Fibroblast of skin of scalp (primary cell): ENCODE data around the gene RNF144A.
A peak's percentile ranks its signal among the peaks of the same experiment; 100 is the strongest.

Source experiments
- DNase-seq: peaks from one replicate; pipeline ENCODE4 v3.0.0-alpha.2; 2013

RNF144A gene

DNA sequence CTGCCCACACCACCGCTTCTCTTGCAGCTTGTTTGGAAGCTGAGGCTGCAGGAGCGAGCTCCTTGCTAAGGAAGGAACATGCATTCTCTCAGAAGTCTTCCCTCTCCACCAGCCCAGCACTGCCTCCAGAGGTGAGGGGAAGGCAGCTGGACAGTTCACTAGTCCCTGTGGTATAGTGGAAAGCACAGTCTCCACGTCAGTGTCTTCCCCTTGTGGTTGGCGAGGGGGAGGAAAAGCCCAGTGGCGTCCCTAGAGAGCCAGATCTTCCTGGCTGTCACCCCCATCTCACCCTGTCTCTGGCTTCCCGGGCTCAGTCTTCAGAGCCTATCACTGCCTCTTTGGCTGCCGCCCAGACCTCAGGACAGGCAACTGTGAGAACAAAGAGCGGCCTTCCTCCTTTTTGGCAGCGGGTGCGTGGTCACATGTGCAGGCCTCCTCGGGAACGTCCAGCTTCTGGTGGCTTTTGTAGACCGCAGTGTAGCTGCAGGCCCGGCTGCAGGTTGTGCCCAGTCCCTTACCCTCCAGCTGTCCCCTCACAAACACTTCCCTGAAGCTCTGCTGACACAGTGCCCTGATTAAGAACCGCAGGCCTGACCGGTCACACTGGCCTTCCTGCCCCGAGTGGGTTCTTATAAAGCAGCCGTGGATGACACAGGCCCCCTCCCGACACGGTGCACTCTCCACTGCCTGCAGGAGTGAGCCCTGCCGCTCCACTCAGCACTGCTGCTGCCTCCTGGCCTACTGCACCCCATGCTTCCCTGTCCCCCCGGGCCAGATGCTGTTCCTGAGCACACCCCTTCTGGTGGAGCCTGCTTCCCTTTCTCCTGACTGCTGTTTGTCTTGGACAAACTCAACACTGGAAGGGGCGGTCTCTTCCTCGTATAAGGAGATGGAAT lies 90.9 kb downstream of the RNF144A start:
- DNase-seq: peak; percentile 63

DNA sequence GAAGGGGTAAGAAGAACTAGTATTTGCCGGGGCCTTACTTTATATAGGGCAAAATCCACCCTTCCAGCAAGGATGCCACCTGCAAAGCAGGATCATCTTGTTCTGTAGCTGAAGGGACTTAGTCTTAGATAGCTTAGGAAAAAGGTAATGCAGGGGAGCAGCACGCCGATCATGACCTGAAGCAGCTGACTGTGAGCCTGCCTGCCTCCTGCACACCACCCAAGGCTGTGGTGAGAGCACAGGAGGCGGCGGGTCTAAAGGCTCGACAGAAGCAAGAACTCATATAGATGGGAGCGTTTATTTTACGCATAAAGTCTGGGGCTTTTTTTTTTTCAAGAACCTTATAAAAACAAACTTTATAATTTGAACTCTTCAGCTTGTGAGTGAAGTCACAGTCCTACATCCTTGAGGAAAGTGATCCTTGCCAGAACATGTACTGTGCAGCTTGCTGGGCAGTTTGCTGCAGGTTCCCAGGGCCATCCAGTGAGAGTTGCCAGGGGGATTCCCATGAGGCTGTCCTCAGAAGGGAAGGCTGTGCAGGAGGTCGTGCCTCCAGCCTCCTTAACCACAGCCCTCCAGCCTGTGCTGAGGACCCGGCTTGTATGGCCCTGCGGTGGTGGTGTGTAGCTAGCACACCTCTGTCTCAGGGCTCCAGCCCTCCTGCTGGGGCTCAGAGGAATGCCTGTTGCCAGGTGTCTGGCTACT lies 92.1 kb downstream of the RNF144A start:
- DNase-seq: no peak

DNA sequence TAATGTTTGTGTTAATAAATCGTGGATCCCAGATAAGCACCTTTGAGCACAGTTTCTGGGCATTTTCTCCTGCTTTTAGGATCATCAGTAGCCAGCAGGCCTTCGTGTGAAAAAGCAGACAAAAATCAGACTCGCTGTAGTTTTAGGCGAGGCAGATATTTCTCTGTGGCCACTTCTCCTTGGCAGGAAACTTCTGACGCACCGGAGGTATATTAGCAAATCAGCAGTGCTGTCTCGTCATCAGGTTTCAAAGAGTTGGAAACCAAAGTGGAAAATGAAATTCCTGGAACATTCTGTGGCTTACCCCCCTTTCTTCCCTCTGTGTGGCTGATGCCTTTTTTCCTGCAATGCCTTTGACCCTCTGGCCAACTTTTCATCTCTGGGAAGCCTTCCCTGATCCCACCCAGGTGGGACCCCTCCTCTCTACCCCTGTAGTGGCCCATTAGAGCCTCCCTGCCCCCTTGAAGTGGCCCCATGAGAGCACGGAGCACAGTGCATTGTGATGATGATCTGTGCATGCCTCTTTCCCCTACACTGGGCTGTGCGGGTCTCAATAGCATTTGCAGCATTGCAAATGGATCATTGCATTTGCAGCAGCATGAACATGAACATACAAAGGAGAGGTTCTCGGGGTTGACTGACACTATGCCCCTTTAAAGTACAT lies 93.3 kb downstream of the RNF144A start:
- DNase-seq: peak; percentile 81

DNA sequence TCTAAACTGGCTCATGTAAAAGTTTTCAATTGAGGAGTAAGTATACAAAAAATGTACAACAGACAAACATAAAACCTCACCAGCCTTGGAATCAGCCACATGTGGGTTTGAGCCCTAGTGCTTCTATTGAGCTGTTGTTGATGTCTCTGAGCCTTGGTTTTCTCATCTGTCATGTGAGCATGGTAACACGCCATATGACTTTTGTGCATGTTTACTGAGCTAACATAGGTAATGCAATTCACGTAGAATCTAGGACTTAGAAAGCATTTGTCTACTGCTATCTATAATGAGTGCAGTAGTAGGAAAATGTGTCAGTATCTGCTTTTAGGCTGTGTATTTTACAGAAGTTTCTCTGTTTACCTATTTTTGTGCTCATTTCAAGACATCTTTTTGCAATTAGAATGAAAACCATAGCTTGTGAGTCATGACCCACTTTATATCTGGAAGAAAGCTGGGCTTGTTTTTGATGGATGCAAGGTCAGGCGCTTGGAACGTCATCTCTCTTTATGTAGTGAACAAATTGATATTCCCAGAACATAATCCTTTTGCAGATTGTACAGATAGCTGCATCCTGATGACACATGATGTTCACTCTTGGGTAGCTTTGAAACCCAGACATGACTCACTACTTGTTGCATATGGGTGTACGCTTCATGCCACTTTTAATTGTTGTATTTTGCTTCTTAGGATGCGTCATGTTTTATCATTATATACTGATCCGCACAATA lies 94.3 kb downstream of the RNF144A start:
- DNase-seq: peak; percentile 83

DNA sequence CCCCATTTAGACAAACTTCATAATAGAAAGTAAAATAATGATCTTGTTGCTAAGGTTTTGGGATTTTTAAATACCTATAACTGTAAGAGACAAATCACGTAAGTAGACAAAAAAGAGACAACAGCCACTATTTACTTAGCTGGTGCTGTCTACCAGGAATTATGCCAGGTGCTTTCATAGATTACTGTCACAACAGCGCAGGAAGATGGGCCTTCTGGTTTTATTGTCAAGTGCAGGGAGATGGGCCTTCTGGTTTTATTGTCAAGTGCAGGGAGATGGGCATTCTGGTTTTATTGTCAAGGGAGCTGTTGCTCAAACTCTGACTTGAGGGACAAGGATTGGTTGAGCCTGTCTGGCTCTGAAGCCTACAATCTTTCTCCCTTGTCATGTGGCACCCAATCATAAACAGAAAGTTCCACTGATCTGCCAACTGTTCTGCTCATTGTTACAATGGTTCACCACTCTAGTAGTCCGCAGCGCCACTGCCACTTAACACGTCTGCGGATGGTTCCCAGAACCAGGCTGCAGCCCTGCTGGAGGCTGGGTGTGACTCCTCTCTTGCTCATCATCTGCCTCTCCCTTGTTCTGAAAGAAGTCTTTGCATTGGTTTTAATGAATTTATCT lies 95.0 kb downstream of the RNF144A start:
- DNase-seq: peak; percentile 38

DNA sequence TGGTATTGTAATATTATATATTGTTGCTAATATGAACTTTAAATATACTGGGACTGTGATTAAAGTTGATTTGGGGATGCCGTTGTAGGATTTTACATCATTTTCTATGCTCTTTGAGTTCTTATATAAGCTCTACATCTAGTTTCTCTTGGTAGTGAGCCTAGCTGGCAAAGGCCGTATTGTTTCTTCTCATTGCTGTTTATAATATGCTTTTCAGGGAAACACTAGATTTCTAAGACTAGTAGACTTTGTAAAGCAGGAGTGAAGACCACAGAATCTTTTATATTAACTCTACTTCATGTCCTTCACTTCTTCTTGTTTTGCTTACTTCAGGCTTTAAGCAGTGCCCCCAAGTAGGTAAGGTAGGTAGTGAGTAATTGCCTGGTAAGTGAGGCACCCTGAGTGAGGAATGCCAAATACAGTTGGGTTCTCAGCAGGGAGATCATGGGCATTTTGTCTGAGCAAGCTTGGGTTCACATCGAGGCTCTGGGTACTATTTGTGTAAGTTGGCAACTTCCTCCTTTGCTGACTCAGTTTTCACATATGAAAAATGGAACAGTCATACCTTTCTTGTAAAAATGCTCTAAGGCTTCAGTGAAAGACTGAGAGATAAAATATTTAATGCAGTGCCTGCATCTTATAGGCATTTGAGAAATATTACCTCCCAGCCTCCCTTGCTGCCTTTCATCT lies 96.4 kb downstream of the RNF144A start:
- no peak for DNase-seq

DNA sequence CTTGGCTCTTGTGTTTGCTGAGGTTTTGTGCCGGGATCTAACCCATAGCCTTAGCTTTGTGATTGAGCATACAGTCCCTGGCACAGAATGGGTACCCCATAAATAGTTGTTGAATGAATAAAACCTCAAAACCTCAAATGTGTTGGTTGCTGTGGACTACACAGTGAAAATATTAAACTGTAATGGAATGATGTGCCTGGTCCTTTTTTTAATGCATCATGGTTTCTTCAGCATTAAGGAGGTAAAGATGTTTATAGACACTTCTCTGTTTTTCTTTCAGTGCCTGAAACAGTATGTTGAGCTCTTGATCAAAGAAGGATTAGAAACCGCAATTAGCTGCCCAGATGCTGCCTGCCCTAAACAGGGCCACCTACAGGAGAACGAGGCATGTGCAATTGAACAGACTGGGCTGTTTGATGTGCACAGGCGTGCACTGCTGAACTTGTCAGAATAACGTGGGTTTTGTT lies 97.0 kb downstream of the RNF144A start:
- no peak for DNase-seq

DNA sequence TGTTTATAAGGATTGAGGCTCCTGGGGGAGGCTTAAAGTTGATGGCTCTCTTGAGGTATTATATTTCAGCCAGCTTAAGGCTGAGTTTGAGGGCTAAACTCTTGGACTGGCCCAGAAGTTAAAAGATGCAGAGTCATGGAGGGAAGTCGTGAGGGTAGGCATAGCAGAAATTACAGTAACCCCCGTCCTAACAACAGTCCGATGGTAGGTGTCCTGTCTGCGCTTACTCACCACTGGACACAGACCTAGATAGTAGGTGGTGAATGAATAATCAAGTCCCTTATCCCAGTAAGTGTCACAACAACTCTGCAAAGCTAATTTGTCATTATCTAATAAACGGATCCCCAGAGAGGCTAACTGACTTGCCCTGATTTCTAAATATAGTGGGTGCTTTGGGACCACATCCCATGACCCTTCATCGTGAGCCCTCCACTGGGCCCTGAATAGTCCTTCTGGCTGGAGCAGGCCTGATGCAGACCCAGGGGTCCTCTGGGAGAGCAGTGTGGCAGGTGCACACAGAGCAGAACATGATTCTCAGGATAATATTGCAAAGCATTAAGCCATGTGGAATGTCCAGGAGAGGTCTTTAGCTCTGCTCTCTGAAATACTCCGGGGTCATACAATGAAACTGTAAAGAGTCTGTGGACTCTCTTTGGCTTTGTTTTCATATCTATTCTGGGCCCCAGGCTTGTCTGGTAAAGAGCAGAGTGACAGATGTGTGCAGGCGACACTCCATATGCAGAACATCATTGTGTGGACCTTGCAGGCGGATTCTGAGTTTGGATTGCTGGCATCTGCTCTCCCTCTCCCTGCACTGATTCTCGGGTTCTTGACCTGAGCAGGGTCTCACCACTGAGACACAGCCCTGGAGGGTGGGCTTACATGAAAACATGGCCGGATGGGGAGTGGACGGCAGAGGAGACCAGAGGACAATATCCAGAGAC lies 98.1 kb downstream of the RNF144A start:
- no peak for DNase-seq

DNA sequence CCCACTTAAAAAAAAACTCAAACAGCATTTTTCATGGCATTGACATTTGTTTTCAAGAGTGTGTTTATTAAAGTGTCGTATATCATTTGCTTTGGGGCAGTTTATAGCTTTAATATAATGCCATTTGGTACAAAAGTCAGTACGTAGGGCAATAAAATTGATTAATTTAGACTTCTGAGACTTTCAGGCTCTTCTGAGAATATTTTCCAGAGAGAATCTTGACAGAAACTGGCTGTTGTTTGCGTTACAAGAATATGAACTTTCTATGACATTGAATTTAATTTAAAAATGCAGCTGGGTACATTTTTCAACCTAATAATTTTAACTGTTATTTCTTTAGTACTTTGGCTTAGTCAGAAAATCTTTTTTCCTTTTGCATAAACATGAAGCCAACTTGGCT lies 98.9 kb downstream of the RNF144A start:
- DNase-seq: no peak

DNA sequence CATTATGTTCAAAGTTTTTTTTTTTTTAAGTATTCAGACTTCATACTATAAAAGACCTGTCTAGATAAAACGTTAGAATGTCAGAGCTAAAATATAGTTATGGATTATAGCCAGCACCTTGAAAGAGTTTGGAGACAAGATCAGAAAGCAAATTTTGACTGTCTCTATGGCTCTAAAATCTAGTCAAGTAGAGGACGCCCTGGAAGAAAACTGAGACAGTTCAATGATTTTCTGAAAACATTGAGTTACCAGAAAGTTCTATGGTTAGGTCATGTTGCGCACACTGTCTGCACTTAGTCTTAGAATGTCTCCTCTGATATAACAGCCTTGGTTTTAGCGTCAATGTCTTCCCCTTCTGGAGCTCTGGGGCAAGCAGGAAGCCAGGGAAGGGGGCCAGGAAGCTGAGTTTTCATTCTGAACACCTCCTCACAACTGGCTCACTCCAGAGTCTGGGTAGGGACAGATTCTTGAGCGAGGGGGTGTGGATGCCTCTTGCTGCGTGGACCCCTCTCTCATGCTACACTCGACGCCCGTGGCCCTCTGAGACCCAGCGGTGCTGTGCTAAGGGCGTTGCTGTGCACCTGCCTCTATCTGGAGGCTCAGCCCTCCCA lies 99.5 kb downstream of the RNF144A start:
- DNase-seq: no peak

DNA sequence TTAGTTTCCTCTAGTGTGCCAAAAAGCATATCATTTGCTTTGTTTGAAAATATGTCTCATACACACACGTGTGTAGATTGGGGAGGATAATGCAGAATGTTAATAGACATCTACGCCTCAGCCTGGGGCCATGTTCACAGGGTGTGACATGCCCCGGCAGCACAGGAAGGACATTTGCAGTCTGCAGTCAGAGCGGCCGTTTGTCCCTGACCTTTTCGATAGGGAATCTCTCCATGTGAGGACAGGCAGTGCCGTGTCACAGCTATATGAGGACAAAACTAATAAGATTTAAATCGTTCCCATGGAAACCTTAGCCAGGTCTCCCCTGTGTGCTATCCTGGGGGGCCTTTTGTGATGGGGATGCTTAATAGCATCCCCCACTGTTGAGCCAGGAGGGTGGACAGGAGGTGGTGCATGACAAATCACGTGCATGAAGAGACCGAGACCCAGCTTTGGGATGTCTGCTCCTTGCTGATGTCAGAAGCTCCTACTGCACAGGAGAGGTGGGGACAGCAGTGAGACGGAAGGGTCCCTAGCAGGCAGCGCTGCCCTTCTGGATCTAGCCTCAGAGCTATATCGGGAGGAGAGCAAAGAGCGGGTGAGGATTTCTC lies 100.6 kb downstream of the RNF144A start:
- DNase-seq: no peak

DNA sequence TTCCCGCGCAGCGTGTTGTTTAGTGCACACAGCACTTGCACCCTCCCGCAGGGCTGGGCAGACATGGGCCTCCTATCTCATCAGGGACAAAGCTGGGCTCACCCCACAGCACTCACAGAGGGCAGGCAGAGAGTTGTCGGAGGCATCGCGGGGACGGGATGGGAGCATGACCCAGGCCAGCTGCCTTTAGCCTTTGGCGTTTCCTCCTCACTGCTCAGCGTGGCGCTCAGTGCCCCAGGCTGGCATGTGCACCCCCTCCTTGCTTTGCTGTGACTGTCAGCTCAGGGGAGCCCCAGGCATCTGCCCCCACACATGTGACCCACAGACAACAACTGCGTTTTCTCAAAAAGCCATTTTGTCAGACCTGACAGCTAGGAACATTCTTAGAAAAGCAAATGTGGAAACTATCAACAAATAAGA lies 101.1 kb downstream of the RNF144A start:
- no peak for DNase-seq

DNA sequence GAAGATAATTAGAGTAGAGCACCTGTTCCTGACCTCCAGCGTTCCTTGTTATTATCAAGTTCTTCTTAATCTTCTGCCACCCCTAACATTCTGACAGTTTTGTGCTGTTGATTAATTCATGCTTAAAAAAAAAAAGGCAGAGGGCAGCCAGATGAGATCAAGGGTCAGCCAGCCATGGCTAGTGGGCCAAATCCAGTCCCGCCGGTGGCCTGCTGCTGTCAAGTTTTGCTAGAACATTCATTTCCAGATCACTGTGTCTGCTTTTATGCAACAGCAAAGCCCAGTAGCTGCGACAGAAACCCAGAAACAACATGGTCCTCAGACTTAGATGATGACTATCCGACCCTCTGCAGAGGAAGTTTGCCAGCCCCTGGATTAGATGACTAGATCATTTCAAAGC lies 101.6 kb downstream of the RNF144A start:
- no peak for DNase-seq

DNA sequence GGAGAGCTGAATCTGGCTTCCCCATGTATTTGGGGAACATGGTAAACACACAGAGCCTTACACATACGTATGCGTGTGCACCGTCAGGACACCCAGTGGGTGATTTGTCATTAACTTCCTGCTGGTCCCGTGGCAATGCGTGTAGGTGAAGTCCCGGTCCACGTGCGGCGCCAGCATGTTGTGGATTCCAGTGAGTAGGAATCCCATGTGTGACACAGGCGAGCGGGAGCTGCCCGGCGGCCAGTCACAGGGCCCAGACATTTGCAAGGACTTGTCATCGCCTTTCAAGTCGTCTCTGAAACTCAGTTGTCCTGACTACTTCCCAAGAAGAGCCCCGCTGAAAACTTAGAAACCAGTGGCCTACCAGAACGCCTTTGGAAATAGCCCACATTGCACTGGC lies 102.0 kb downstream of the RNF144A start:
- DNase-seq: no peak

DNA sequence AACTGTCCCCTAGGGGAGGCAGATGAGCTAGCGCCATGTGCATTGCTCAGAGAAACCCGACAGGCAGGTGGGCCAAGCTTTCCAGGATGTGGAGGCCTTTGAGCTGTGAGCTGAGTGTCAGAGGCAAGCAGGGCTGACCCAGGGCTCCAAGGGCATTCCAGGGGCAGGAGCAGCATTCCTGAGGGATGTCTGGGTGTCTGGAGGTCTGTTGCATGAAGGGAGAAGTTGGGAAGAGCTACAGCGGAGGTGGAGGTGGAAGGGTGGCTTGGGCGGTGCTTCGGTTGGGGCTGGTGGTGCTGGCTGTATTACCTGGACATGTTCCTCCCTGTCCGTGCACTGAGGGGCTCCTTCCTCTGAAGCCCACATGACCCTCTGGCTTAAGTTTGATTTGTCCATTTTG lies 102.8 kb downstream of the RNF144A start:
- no peak for DNase-seq

DNA sequence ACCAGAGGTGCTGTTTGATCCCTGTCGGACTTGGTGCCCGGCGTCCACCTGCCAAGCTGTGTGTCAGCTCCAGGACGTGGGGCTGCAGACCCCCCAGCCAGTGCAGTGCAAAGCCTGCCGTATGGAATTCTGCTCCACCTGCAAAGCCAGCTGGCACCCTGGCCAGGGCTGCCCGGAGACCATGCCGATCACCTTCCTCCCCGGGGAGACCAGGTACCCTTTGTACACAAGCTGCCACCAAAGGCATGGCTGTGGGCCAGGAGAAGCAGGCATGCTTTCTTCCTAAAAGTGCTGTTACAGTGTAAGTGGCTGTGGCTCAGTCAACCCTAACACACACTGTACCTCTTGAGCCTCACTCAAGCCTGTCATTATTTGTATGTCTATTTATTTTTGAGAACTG lies 103.3 kb downstream of the RNF144A start:
- no peak for DNase-seq

DNA sequence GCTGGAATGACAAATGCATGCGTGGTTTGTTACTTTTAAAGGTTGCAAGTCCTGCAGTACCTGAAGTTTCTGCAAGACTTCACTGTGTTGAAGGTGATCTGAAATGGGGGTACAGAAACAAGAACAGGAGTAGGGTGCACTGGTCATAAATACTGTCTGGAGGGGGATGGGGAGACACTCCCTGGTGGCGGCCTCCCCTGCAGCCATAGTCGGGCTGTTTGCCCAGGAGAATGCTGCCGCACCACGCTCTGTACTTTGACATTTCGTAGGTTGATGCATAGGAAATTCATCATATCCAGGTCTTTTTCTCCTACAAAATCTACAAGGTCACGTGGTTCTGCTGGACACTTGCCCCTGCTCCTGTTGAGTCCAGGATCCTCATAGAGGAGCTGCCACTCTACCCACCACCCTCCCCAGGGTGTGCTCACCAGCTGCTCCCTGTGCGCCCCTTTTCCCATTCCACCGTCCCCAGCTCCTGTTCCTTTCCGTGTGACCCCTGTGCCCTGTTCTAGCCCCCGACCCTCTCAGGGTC lies 103.8 kb downstream of the RNF144A start:
- DNase-seq: no peak

DNA sequence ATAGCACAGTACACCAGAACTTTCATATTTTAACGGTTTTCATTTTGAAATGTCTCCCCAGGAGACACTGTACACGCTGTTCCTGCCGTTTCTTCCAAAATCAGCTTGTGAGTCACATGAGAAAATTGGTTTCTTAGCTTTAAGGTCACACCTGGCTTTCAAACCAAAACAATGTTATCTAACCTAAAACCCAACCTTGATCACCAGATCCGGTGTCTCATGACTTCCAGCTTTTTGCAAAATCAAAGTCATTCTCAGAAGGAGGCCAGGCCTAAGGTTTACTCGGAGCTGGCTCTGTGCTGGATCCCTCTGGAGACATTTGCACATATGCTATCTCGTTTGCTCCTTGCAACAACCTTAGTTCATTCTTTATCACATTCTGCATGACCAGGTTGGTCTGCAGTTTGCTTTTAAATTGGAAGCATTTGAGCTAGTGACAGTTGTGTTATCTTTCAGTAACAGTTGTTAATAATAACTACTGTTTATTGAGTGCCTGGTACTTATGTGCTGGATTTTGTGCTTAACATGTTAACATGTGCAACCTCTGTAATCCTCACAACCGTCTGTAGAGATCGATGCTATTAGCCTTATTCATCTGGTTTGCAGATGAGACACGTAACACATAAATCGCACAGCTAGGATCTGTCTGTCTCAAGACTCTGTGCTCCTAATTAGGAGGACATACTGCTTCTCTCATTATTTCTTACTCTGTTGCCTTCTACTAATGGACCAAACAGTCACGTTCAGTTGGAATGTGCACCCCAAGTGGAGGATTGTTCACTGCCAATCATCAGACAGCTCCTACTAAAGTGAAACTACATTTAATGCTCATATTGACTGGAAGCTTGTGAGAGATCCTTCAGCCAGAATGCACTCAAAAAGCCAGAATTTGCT lies 105.5 kb downstream of the RNF144A start:
- DNase-seq: no peak
